Tibial nerve (tissue), 4 donors: ENCODE data around the gene HTR7.

Experiments used
- CTCF ChIP-seq, 5 experiments: fragments of 200-600 bp in 3 of 5; fragments of 450-650 bp in 2 of 5; sonication (generic) in 3 of 5; IDR thresholded peaks; one replicate each; pipeline ENCODE4 v1.5.1; 2016 to 2019; ENCODE audit warnings: antibody characterized with exemption in 5 of 5, mild to moderate bottlenecking in 3 of 5, moderate library complexity in 2 of 5
- EP300 ChIP-seq, 2 donors: sonication (generic); formaldehyde crosslinking; IDR thresholded peaks; one replicate each; pipeline ENCODE4 v1.6.1; 2017; ENCODE audit warnings: antibody characterized with exemption in 2 of 2, mild to moderate bottlenecking in 1 of 2
- POLR2A ChIP-seq, 2 donors: fragments of 450-650 bp; IDR thresholded peaks; one replicate each; pipeline ENCODE4 v1.6.1; 2017; ENCODE audit warnings: antibody characterized with exemption in 2 of 2, mild to moderate bottlenecking in 2 of 2, moderate library complexity in 2 of 2

DNA sequence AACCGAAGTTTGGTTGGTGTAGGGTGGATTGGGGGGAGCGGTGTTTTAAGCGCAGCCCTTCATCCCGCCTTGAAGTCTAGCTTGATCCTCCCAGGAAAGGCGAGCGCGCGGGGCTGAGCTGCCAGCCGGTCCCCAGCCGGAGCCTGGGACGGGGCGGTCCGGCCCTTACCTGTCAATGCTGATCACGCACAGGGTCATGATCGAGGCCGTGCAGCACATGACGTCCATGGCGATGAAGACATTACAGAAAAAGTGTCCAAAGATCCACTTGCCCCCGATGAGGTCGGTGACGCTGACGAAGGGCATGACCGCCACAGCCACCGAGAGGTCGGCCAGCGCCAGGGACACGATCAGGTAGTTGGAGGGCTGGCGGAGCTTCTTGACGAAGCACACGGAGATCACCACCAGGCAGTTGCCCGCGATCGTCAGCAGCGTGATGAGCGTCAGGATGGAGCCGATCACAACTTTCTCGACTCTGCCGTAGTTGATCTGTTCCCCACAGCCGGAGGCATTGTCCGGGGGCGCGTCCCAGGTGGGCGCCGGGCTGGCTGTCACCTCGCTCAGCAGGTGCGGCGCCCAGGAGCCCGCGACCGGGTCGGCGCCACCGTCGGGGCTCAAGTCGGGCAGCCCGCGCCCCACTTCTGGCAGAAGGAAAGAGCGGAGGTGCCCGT, 740 bp downstream of the HTR7 start:
- TF ChIP-seq CTCF (IDR thresholded peaks at IDR 0.05), result no peak
- TF ChIP-seq POLR2A (IDR thresholded peaks at IDR 0.05), result no peak
- no peak for TF ChIP-seq EP300 (IDR thresholded peaks at IDR 0.05)
